ENCODE measurements around the gene CFAP210. TPM values are rescaled to one million over a fixed set of nuclear protein-coding genes. Genes with fewer than 3 reads are reported as not detected.

The CFAP210 gene, protein sequence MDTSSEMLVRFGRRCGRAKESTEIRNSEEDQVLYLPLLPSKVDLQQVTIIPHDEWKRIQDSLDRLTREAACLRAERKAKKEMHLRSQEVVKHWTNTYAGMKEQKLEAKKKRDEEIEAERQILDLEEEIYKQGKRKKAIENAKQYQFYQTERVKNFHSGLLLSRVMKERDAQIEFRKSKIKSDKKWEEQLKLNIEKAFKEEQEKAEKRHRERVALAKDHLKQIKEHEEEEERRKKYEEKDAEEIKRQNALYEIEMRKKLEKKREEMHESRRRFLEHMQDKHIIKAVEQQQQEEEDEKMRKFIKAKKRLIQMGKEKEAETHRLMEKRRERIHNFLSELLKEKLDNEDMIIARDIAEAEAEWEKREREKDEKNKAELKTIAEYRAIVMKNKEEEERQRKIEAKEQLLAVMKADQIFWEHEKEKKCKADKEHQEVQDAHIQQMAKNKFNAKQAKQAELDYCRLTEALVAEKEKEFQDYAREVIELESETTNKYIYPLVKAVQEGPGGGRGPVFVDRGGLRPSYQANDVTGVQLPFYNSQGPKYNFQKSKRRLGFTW
- polyA plus RNA-seq (ENCODE audit: insufficient read length in 3 of 3): 1 to 10 TPM; 3.7 to 5.5 (median 3.8) TPM
- long read RNA-seq, donor 1: 0 reads
- long read RNA-seq, donor 2: 0 reads
- long read RNA-seq, donor 3: 0 reads
- long read RNA-seq, donor 4, partial matches to known transcripts: 395 of 460 reads
- long read RNA-seq, donor 4, other reads (novel, unspliced or antisense): 65 of 460 reads
- long read RNA-seq, donor 5: 0 reads
- long read RNA-seq, donor 6, partial matches to known transcripts: 49 of 49 reads
- long read RNA-seq, donor 6, other reads (novel, unspliced or antisense): 0 of 49 reads
- long read RNA-seq, donor 7: 0 reads
- long read RNA-seq, donor 8, partial matches to known transcripts: 0 of 7 reads
- long read RNA-seq, donor 8, other reads (novel, unspliced or antisense): 7 of 7 reads
- long read RNA-seq, donor 9: 0 reads
- long read RNA-seq, donor 10, partial matches to known transcripts: 0 of 1 reads
- long read RNA-seq, donor 10, other reads (novel, unspliced or antisense): 0 of 1 reads
- long read RNA-seq, donor 11: 0 reads
- long read RNA-seq, donor 12: 0 reads
- long read RNA-seq, donor 13, partial matches to known transcripts: 0 of 5 reads
- long read RNA-seq, donor 13, other reads (novel, unspliced or antisense): 5 of 5 reads
- long read RNA-seq, donor 14: 0 reads
- long read RNA-seq, donor 15, partial matches to known transcripts: 5 of 5 reads
- long read RNA-seq, donor 15, other reads (novel, unspliced or antisense): 0 of 5 reads
- long read RNA-seq, donor 16, partial matches to known transcripts: 0 of 8 reads
- long read RNA-seq, donor 16, other reads (novel, unspliced or antisense): 7 of 8 reads

DNA sequence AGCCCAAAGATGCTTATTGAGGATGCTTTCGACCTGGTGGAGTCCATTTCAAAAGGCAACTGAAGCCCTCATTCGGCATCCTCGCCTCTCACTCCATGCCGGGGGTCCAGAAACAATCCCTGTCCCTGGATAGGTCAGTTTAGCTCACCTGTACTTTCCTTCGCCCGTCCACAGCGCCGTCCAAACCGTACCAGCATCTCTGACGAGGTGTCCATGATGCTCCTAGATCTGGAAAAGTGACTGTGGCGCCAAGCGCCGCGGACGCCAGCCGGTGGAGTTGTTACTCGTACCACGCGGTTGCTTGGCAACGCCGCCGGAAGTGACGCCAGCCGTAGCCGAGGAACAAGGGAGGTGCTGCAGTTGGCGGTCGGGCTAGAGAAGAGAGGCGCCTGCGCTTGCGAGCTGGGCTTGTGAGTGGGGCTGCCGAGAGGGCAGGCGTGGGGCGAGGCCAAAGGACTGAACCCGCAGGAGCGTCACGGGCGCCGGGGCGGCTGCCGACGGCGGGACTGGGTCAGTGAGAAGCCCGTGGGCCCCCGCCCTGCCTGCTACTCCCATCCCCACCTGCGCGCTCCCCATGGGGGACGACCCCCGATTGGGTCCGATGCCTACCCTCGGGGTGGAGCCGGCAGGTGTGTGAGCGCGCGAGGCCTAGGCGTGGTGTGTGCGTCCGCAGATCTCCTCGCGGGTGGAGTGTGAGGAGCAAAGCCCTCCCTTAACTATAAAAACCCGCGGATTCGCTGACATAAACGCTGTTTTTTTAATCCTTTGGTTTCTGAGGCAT is at the start of gene CFAP210, which contains the start of gene PHOSPHO2:
Gene CFAP210 (minus strand): TSS at position 293 of the 781 bp plus-strand sequence. CDS start 78 bp downstream, at position 215.
Gene PHOSPHO2 (plus strand): TSS at position 357 of the 781 bp plus-strand sequence. CDS start 6,503 bp downstream, outside the sequence.
- peak; percentile 82 to 97 (median 94) for DNase-seq (ENCODE audit: extremely low read depth in 1 of 11, low read depth in 9 of 11, low spot score in 4 of 11)

DNA sequence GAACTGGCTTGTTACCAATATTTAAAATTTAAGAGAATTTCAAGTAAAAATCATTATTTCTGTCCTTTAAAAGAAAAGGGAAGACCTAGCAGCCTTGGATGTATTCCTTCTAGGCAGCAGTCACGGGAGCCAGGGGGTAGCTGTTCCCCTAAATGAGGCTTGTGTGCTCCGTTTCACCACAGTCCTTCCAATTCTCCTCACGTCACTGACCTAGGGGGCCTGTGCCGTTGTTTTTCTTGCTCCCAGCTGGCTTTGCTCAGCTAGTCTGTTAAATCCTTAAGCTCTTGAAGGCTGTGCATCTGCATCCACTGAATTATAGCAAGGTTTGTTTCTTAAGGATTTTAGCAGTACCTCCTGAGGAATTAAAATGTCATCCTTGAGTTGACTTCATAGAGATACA is 49.3 kb upstream of the CFAP210 start:
- peak in 7 of 11 donors; percentile 29 to 65 (median 46) for DNase-seq (ENCODE audit: extremely low read depth in 1 of 11, low read depth in 9 of 11, low spot score in 4 of 11)

DNA sequence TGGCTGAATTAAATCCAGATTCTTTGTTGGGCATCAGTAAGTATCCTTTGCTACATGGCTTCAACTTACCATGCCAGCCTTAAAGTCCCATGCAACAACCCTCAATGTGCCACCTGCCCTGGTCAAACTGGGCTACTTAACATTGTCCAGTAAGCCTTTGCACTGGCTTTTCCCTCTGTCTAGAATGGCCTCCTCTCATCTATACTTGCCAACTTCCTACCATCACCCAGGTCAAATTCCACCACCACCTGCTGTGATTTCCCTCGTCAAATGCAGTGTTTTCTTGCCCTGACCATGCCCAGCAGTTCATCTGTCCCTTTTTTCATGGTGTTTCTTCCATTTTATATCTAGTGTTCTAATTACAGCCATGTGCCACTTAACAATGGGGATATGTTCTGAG is 45.1 kb upstream of the CFAP210 start:
- DNase-seq (ENCODE audit: extremely low read depth in 1 of 11, low read depth in 9 of 11, low spot score in 4 of 11): no peak

DNA sequence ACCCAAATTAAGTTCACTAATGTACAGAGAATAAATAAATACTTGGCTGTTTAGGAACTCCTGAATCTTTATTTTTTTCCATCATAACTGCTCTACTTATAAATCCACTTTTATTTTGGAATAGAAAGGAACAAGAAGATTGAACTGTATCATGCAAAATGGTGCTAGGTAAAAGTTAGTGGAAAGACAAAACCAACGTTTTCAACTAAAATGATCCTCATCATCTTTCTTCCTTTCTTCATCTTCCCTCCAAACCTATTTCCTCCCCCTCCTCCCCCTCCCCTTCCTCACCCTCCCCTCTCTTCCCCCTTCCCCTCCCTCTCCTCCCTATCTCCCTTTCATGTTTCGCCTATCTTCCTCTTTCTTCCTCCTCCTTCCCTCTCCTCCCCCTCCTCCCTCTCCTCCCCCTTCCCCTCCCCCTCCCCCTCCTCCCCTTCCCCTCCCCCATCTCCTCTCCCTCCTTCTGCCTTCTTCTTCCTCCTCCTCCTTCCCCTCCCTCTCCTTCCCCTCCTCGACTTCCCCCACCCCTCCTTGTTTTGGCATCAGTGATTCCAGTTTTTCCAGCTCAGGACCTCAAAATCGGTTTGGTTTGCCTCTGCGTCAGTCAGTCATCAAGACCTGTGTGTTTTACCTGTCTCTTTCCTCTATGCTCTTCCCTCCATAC is 44.5 kb upstream of the CFAP210 start:
- DNase-seq (ENCODE audit: extremely low read depth in 1 of 11, low read depth in 9 of 11, low spot score in 4 of 11): no peak

DNA sequence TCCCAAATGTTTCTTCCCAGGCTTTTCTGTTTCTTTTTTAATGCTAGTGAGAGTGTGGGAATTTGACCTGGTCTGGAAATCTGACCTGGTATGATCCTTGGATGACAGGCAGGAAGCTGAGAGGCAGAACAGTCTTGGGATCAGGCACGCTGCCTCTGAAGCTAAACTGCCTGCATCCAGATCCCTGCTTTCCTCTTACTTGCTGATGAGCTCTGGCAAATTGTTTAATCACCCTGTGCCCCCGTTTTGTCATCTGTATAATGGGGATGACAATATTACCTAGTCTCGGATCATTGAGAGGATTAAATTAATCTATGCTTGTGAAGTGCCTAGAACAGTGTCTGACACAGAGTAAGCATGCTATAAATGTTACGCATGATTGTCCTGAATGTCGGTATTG is 42.7 kb upstream of the CFAP210 start:
- DNase-seq (ENCODE audit: extremely low read depth in 1 of 11, low read depth in 9 of 11, low spot score in 4 of 11): no peak

DNA sequence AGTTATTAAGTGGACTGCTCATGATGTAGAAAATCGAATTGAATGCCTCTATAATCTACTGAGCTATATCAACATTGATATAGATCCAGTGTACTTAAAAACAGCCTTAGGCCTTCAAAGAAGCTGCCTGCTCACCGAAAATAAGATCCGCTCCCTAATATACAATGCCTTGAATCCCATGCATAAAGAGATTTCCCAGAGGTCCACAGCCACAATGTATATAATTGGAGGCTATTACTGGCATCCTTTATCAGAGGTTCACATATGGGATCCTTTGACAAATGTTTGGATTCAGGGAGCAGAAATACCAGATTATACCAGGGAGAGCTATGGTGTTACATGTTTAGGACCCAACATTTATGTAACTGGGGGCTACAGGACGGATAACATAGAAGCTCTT is 41.4 kb upstream of the CFAP210 start:
- DNase-seq (ENCODE audit: extremely low read depth in 1 of 11, low read depth in 9 of 11, low spot score in 4 of 11): no peak

DNA sequence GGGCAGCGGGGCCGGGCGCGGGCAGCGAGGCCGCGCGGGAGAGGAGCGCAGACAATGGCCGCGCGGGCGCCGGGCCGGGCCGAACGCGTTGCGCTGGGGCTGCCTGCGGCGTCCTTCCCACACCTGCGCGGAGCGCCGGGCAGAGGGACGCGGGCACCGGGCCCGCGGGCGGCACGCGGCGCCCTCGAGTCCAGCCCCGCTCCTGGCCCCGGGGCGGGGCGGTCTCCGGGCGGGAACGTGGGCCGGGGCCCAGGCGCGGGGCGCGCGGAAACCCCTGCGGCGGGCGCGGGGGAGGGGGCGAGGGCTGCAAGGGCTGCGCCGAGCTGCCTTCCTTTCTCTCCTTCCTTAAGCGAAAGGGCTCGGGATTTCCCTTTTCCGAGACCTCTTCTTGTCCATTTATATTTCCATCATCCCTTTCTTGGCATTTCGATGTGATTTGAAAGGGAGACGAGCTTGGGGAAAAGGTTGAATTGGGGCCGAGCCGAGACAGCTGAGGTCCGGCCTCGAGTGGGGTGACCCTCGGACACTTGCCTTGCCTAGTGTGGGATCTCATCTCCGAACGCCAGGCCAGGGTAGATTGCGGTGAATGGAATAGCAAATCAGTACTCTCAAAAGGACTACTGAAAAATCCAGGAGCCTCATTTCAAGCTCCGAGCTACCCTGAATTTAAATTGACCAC is 40.1 kb upstream of the CFAP210 start:
- DNase-seq (ENCODE audit: extremely low read depth in 1 of 11, low read depth in 9 of 11, low spot score in 4 of 11): peak in 1 of 11 donors; percentile 31

DNA sequence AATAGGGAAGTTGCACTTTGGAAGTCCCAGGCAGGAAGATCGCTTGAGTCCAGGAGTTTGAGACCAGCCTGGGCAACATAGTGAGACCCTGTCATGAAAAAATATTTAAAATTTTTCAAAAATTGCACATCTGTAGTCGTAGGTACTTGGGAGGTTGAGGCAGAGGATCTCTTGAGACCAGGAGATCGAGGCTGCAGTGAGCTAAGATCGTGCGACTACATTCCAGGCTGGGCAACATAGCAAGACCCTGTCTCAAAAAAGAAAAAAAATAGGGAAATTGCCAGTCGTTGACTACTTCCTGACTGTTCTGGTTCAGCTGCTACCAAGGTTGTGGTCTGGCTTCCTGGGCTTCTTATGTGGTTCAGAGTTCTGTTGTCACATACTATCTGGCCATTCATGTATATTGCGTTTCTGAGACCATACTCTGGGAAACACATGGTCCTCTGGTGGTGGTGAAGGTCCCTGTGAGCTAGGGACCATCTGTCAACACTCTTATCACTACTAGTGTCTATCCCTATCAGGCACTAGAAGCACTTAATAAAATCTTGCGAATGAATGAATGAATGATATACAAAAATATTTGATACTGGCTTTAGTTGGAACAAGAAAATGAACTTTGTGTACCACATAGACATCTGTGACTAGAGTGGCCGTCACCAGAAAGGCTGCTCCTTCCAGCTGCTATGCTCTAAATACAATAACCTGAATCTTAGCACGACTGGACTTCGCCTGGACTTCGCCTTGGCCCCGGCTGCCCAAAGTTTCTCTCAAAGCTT is 38.6 kb upstream of the CFAP210 start:
- no peak for DNase-seq (ENCODE audit: extremely low read depth in 1 of 11, low read depth in 9 of 11, low spot score in 4 of 11)

DNA sequence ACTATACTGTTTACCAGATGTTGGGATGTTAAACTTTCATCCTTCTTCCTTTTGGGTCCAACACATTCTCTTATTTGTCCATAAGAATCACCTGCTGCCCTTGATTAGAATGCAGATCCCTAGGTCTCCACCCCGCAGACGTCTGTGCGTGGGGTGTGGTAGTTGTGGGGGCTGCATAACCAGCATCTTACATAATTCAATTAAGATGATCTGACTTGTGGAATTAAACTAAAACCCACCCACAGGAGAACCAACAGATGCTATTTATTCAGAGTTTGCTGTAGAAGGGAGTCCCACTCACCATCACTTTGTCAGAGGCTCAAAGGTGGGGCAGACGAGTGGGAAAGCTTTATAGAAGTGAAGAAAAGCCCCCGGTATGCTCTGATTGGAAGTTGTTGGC is 37.9 kb upstream of the CFAP210 start:
- DNase-seq (ENCODE audit: extremely low read depth in 1 of 11, low read depth in 9 of 11, low spot score in 4 of 11): no peak

DNA sequence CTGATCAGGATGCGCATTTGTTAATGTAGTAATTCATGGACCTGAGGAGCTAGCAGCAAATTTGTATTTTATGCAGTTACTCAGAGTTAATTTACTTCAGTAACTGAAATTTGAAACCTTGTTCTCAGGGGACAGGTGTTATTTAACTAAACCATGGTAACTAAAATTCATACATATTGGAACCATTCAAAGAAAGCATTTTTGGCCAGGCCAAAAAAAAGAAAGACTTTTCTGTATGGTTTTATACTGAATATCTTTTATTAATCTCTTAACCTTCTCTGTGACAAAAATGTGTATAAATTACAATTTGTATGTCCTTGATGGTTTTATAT is 35.0 kb upstream of the CFAP210 start:
- DNase-seq (ENCODE audit: extremely low read depth in 1 of 11, low read depth in 9 of 11, low spot score in 4 of 11): no peak

DNA sequence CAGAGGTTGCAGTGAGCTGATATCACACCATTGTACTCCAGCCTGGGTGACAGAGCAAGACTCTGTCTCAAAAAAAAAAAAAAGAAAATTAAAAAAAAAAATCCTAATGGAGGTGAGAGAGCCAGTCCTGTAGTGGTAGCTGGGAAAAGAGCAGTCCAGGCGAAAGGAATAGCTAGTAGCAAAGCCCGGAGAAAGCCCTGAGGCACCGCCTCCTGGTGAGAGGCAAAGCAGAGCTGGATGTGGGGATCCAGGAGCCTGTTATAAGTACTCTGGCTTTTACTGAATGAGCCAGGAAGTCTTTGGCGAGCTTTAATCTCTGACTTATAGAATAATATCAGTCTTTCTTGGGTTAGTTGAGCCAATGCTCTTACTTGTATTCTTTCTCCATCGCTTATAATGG is 32.9 kb upstream of the CFAP210 start:
- DNase-seq (ENCODE audit: extremely low read depth in 1 of 11, low read depth in 9 of 11, low spot score in 4 of 11): no peak

DNA sequence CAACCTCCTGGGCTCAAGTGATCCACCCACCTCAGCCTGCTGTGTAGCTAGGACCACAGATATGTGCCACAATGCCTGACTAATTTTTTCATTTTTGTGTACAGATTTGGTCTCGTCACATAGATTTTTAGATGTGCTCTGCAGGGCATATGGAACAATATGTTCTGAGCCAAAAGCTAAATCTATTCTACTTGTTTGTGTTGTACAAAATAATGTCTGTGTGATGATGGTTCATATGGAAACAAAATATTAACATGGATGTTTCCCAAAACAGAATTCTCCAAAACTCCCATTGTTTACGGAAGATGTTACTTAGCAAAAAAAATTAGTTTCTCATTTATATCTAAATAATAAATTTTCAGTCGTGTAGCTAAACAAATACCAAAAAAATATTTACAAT is 26.8 kb upstream of the CFAP210 start:
- no peak for DNase-seq (ENCODE audit: extremely low read depth in 1 of 11, low read depth in 9 of 11, low spot score in 4 of 11)

DNA sequence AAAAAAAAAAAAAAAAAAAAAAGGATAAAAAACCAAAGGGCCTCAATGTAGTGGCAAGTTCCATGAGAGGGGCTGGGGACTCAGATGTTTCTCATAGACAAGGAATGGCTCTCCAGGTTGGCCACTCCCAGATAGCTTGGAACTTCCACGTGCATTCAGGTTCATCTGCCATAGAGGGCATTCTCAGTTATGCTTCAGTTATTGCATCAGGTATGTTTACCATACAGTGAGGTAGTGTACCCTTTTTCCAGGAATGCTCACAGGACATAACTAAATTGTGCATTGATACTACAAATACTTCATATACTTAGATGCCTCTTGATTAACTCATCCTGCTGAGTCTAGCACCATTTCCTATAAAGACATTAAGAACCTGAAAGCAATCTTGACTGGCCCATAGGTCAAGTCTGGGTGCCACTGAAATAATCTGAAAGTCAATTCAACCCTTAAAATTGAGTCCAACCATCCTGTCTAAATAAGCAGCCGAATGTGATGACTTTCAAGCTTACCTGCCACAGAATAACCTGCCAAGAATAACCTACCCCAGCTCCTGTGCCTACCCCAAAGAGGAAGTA is 24.8 kb upstream of the CFAP210 start:
- no peak for DNase-seq (ENCODE audit: extremely low read depth in 1 of 11, low read depth in 9 of 11, low spot score in 4 of 11)

DNA sequence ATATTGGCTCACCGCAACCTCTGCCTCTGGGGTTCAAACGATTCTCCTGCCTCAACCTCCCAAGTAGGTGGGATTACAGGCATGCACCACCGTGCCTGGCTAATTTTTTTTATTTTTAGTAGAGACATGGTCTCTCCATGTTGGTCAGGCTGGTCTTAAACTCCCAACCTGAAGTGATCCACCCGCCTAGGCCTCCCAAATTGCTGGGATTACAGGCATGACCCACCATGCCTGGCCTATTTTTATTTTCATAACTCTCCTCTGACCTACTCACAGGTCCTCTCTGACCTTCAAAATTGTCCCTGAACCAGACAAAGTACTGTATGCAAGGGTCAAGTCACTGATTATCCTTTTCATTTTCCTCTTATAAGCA is 23.5 kb upstream of the CFAP210 start:
- no peak for DNase-seq (ENCODE audit: extremely low read depth in 1 of 11, low read depth in 9 of 11, low spot score in 4 of 11)

DNA sequence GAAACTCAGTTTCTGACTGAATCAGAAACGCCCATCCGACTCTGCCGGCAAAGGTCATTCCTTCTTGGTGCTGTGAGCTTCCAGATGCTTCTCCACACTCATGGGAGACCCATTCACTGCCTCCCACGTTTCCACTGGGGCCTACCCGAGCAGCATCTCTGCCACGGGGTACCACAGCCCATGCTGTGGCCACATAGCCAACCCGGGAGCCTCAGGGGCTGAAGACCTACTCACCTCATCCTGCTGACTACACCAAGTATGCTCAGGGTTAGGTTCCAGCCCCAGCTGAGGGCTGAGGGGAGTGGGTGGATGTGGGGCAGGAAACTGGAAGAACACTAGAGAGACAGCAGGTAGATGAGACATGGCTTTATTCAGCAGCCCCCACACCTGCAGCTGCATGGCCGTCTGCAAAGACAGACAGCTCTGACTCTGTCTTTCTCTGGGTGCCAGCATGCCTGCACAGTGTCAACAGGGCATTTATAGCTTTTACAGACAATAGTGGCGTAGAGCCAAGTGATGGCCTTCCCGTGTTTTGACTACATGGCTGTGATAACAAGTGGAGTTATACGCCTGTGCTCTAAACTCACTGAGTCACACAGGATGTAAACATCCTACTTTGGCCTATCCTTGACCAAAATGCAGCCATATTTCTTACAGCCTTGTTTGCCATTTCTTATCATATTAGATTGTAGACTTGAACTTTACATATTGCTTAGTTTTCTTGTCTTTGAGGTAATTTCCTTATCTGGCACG is 22.9 kb upstream of the CFAP210 start:
- DNase-seq (ENCODE audit: extremely low read depth in 1 of 11, low read depth in 9 of 11, low spot score in 4 of 11): no peak
